Measurements from ENCODE around the gene GDI1.
"Not testable (repeated sequence)": the region's sequence is repeated elsewhere in the genome, so short reads cannot be mapped to it uniquely, and the experiment has no call there.

The GDI1 gene

GRCh38 chrX:154397888-154398667, 38.9 kb upstream of the GDI1 start, which contains the start of gene RPL10:
Gene RPL10 (plus strand): TSS chrX:154398377. CDS start chrX:154398520, 143 bp downstream.
- 40% methylated on average over 64 of the region's 69 CpGs for WGBS (ENCODE audit: insufficient coverage)
- Histone ChIP-seq H3K27ac (ENCODE audit: insufficient read depth in 1 of 2, low read depth in 1 of 2, low read length in 2 of 2, poor library complexity in 1 of 2, severe bottlenecking in 2 of 2) (peak within 1 kb of the TSS; percentile 94 to 97), H3K9me3 (ENCODE audit: control extremely low read depth in 1 of 5, control insufficient read depth in 4 of 5, insufficient read depth in 2 of 5, low read depth in 1 of 5, low read length in 4 of 5) (peaks cover 0 to 9% (median 0%) of the 10 kb centered on the region in 5 experiments), H3K36me3 (ENCODE audit: control insufficient read depth in 4 of 4, insufficient read depth in 4 of 4, low read length in 3 of 4) (peaks cover 0 to 24% (median 16%) of the 10 kb centered on the region in 4 experiments), H3K4me1 (ENCODE audit: control extremely low read depth in 1 of 4, control insufficient read depth in 4 of 4, insufficient read depth in 4 of 4, low read length in 3 of 4) (peaks cover 0 to 22% (median 12%) of the 10 kb centered on the region in 4 experiments), H3K27me3 (replicated peaks in 2 of 5; ENCODE audit: control insufficient read depth in 4 of 5, insufficient read depth in 5 of 5, low read length in 4 of 5) (no peaks in the 10 kb centered on the region), H3K4me3 (ENCODE audit: control insufficient read depth in 1 of 7, extremely low read depth in 1 of 7, insufficient read depth in 4 of 7, low read depth in 2 of 7, low read length in 6 of 7) (peak within 1 kb of the TSS; percentile 60 to 89 (median 77))
- DNase-seq = peak; percentile 94 to 98 (median 97)
- CTCF ChIA-PET = interaction anchor here (0.8 to 1.4 kb wide), 5 partner anchors 14 to 143 kb away, joined by 3 to 4 read pairs (median 3); no protein-coding TSS in a partner anchor
- POLR2A ChIA-PET = interaction anchor here (0.6 to 3.0 kb wide), 7 partner anchors 11 to 427 kb away, joined by 3 to 18 read pairs (median 4); partner anchors contain the start of genes DNASE1L1, SLC10A3 and TAFAZZIN

GRCh38 chrX:154398668-154399526, 38.1 kb upstream of the GDI1 start:
- peak; percentile 74 to 87 (median 85) for DNase-seq
- peaks cover 0 to 22% (median 12%) of the 10 kb centered on the region in 4 experiments for H3K4me1 ChIP-seq (ENCODE audit: control extremely low read depth in 1 of 4, control insufficient read depth in 4 of 4, insufficient read depth in 4 of 4, low read length in 3 of 4)
- ChIA-PET CTCF (interaction anchor here (0.7 to 1.3 kb wide), 4 partner anchors 13 to 32 kb away, joined by 3 read pairs; no protein-coding TSS in a partner anchor), POLR2A (interaction anchor here (0.7 to 3.0 kb wide), 5 partner anchors 11 to 428 kb away, joined by 3 to 18 read pairs (median 4); partner anchors contain the start of genes ATP6AP1, DNASE1L1 and TAFAZZIN)
- H3K27ac ChIP-seq (ENCODE audit: insufficient read depth in 1 of 2, low read depth in 1 of 2, low read length in 2 of 2, poor library complexity in 1 of 2, severe bottlenecking in 2 of 2) = peak overlapping the region; percentile 94 to 97
- H3K36me3 ChIP-seq (ENCODE audit: control insufficient read depth in 4 of 4, insufficient read depth in 4 of 4, low read length in 3 of 4) = peaks cover 0 to 26% (median 16%) of the 10 kb centered on the region in 4 experiments
- no peaks in the 10 kb centered on the region for H3K27me3 ChIP-seq (replicated peaks in 2 of 5; ENCODE audit: control insufficient read depth in 4 of 5, insufficient read depth in 5 of 5, low read length in 4 of 5)
- peak overlapping the region; percentile 54 to 89 (median 77) for H3K4me3 ChIP-seq (ENCODE audit: control insufficient read depth in 1 of 7, extremely low read depth in 1 of 7, insufficient read depth in 4 of 7, low read depth in 2 of 7, low read length in 6 of 7)
- 46% methylated on average over 44 of the region's 49 CpGs for WGBS (ENCODE audit: insufficient coverage)
- H3K9me3 ChIP-seq (ENCODE audit: control extremely low read depth in 1 of 5, control insufficient read depth in 4 of 5, insufficient read depth in 2 of 5, low read depth in 1 of 5, low read length in 4 of 5) = peaks cover 0 to 9% (median 0%) of the 10 kb centered on the region in 5 experiments

- peak overlapping the region in 1 of 2 experiments; percentile 97 for H3K27ac ChIP-seq (ENCODE audit: insufficient read depth in 1 of 2, low read depth in 1 of 2, low read length in 2 of 2, poor library complexity in 1 of 2, severe bottlenecking in 2 of 2)
- no peak for DNase-seq
- H3K27me3 ChIP-seq (replicated peaks in 2 of 5; ENCODE audit: control insufficient read depth in 4 of 5, insufficient read depth in 5 of 5, low read length in 4 of 5) = no peaks in the 10 kb centered on the region
- ChIA-PET CTCF (interaction anchor here (0.7 to 1.3 kb wide), 5 partner anchors 9 to 386 kb away, joined by 3 read pairs; no protein-coding TSS in a partner anchor), POLR2A (interaction anchor here (1.1 kb wide), 1 partner anchor 12 kb away, joined by 4 read pairs; no protein-coding TSS in a partner anchor)
- H3K4me3 ChIP-seq (ENCODE audit: control insufficient read depth in 1 of 7, extremely low read depth in 1 of 7, insufficient read depth in 4 of 7, low read depth in 2 of 7, low read length in 6 of 7) = peak overlapping the region in 6 of 7 experiments; percentile 71 to 89 (median 78)
- H3K4me1 ChIP-seq (ENCODE audit: control extremely low read depth in 1 of 4, control insufficient read depth in 4 of 4, insufficient read depth in 4 of 4, low read length in 3 of 4) = peaks cover 0 to 22% (median 12%) of the 10 kb centered on the region in 4 experiments
- 69% methylated on average over 7 of the region's 14 CpGs for WGBS (ENCODE audit: insufficient coverage)
- H3K9me3 ChIP-seq (ENCODE audit: control extremely low read depth in 1 of 5, control insufficient read depth in 4 of 5, insufficient read depth in 2 of 5, low read depth in 1 of 5, low read length in 4 of 5) = peaks cover 0 to 9% (median 0%) of the 10 kb centered on the region in 5 experiments
- H3K36me3 ChIP-seq (ENCODE audit: control insufficient read depth in 4 of 4, insufficient read depth in 4 of 4, low read length in 3 of 4) = peaks cover 0 to 26% (median 16%) of the 10 kb centered on the region in 4 experiments
Measured at GRCh38 chrX:154399527-154400368, 37.2 kb upstream of the GDI1 start.

- CTCF ChIA-PET = interaction anchor here (0.7 to 1.0 kb wide), 2 partner anchors 8 to 29 kb away, joined by 3 read pairs; no protein-coding TSS in a partner anchor
- H3K4me1 ChIP-seq (ENCODE audit: control extremely low read depth in 1 of 4, control insufficient read depth in 4 of 4, insufficient read depth in 4 of 4, low read length in 3 of 4) = peaks cover 0 to 22% (median 12%) of the 10 kb centered on the region in 4 experiments
- H3K4me3 ChIP-seq (ENCODE audit: control insufficient read depth in 1 of 7, extremely low read depth in 1 of 7, insufficient read depth in 4 of 7, low read depth in 2 of 7, low read length in 6 of 7) = peak overlapping the region in 2 of 7 experiments; percentile 71 to 89
- WGBS (ENCODE audit: insufficient coverage) = 86% methylated on average over 3 of the region's 6 CpGs
- H3K9me3 ChIP-seq (ENCODE audit: control extremely low read depth in 1 of 5, control insufficient read depth in 4 of 5, insufficient read depth in 2 of 5, low read depth in 1 of 5, low read length in 4 of 5); DNase-seq; H3K27ac ChIP-seq (ENCODE audit: insufficient read depth in 1 of 2, low read depth in 1 of 2, low read length in 2 of 2, poor library complexity in 1 of 2, severe bottlenecking in 2 of 2); POLR2A ChIA-PET; H3K27me3 ChIP-seq (replicated peaks in 2 of 5; ENCODE audit: control insufficient read depth in 4 of 5, insufficient read depth in 5 of 5, low read length in 4 of 5): not testable (repeated sequence)
- peaks cover 0 to 28% (median 16%) of the 10 kb centered on the region in 4 experiments for H3K36me3 ChIP-seq (ENCODE audit: control insufficient read depth in 4 of 4, insufficient read depth in 4 of 4, low read length in 3 of 4)
Measured at GRCh38 chrX:154400369-154400817, 36.6 kb upstream of the GDI1 start.

- Histone ChIP-seq H3K9me3 (ENCODE audit: control extremely low read depth in 1 of 5, control insufficient read depth in 4 of 5, insufficient read depth in 2 of 5, low read depth in 1 of 5, low read length in 4 of 5) (peaks cover 0 to 9% (median 0%) of the 10 kb centered on the region in 5 experiments), H3K27me3 (replicated peaks in 2 of 5; ENCODE audit: control insufficient read depth in 4 of 5, insufficient read depth in 5 of 5, low read length in 4 of 5) (no peaks in the 10 kb centered on the region), H3K4me3 (ENCODE audit: control insufficient read depth in 1 of 7, extremely low read depth in 1 of 7, insufficient read depth in 4 of 7, low read depth in 2 of 7, low read length in 6 of 7) (no peak overlapping the region), H3K27ac (ENCODE audit: insufficient read depth in 1 of 2, low read depth in 1 of 2, low read length in 2 of 2, poor library complexity in 1 of 2, severe bottlenecking in 2 of 2) (no peak overlapping the region), H3K36me3 (ENCODE audit: control insufficient read depth in 4 of 4, insufficient read depth in 4 of 4, low read length in 3 of 4) (peaks cover 0 to 28% (median 16%) of the 10 kb centered on the region in 4 experiments), H3K4me1 (ENCODE audit: control extremely low read depth in 1 of 4, control insufficient read depth in 4 of 4, insufficient read depth in 4 of 4, low read length in 3 of 4) (peaks cover 0 to 22% (median 12%) of the 10 kb centered on the region in 4 experiments)
- ChIA-PET POLR2A (interaction anchor here (1.6 kb wide), 1 partner anchor 11 kb away, joined by 5 read pairs; no protein-coding TSS in a partner anchor), CTCF (interaction anchor here (0.8 to 1.3 kb wide), 2 partner anchors 8 to 26 kb away, joined by 3 to 4 read pairs; partner anchors contain the start of gene DNASE1L1)
- DNase-seq = peak in 2 of 3 donors; percentile 41 to 44
- WGBS (ENCODE audit: insufficient coverage) = 83% methylated on average over 6 of the region's 6 CpGs
Measured at GRCh38 chrX:154401045-154401799, 35.7 kb upstream of the GDI1 start.

All from common myeloid progenitor, CD34-positive (primary cell).